HEK293 (cell line): ENCODE measurements around the gene TLX3.

Experiments
- BCL11B ChIP-seq: fragments of 450-650 bp; formaldehyde crosslinking; IDR thresholded peaks from 2 replicates; pipeline ENCODE4 v1.5.1; 2016; ENCODE audit warnings: low read depth, missing biosample characterization, missing genetic modification characterization
- GLIS2 ChIP-seq: fragments of 450-650 bp; formaldehyde crosslinking; IDR thresholded peaks from 2 replicates; pipeline ENCODE4 v1.5.1; 2016; ENCODE audit warnings: missing biosample characterization, missing genetic modification characterization
- HOXC10 ChIP-seq: sonication (generic); formaldehyde crosslinking; IDR thresholded peaks from 2 replicates; pipeline ENCODE4 v1.8.1; 2023; ENCODE audit warnings: mild to moderate bottlenecking, missing genetic modification reagents
- IKZF3 ChIP-seq: fragments of 450-650 bp; IDR thresholded peaks from 2 replicates; pipeline ENCODE4 v1.5.0; 2018; ENCODE audit warnings: missing biosample characterization, mild to moderate bottlenecking, missing genetic modification characterization, moderate library complexity
- KLF7 ChIP-seq: fragments of 450-650 bp; formaldehyde crosslinking; IDR thresholded peaks from 2 replicates; pipeline ENCODE4 v1.5.1; 2016; ENCODE audit warnings: missing biosample characterization, missing genetic modification characterization, borderline replicate concordance
- SALL2 ChIP-seq: fragments of 450-650 bp; formaldehyde crosslinking; IDR thresholded peaks from 2 replicates; pipeline ENCODE4 v1.5.0; 2017; ENCODE audit warnings: missing biosample characterization, mild to moderate bottlenecking, missing genetic modification characterization, borderline replicate concordance
- ZBTB17 ChIP-seq: fragments of 450-650 bp; formaldehyde crosslinking; IDR thresholded peaks from 2 replicates; pipeline ENCODE4 v1.5.1; 2016; ENCODE audit warnings: missing biosample characterization, missing genetic modification characterization
- ZBTB7A ChIP-seq: fragments of 450-650 bp; formaldehyde crosslinking; IDR thresholded peaks from 2 replicates; pipeline ENCODE4 v1.5.1; 2016; ENCODE audit warnings: low read depth, missing biosample characterization, missing genetic modification characterization
- ZEB2 ChIP-seq: fragments of 450-650 bp; formaldehyde crosslinking; IDR thresholded peaks from 2 replicates; pipeline ENCODE4 v1.5.1; 2016; ENCODE audit warnings: missing biosample characterization, missing genetic modification characterization
- ZNF223 ChIP-seq: fragments of 450-650 bp; formaldehyde crosslinking; IDR thresholded peaks from 2 replicates; pipeline ENCODE4 v1.5.1; 2016; ENCODE audit warnings: missing biosample characterization, missing genetic modification characterization
- ZNF341 ChIP-seq: fragments of 450-650 bp; formaldehyde crosslinking; IDR thresholded peaks from 2 replicates; pipeline ENCODE4; 2016; ENCODE audit warnings: low read depth, missing biosample characterization, missing genetic modification characterization
- ZNF501 ChIP-seq: fragments of 450-650 bp; formaldehyde crosslinking; IDR thresholded peaks from 2 replicates; pipeline ENCODE4 v1.5.1; 2016; ENCODE audit warnings: missing biosample characterization, missing genetic modification characterization
- ZNF514 ChIP-seq: fragments of 450-650 bp; formaldehyde crosslinking; IDR thresholded peaks from 2 replicates; pipeline ENCODE4 v1.5.1; 2016; ENCODE audit warnings: missing biosample characterization, missing genetic modification characterization
- ZNF555 ChIP-seq: fragments of 450-650 bp; formaldehyde crosslinking; conservative IDR thresholded peaks from 2 replicates; pipeline ENCODE4 v1.5.1; 2017; ENCODE audit warnings: missing biosample characterization, mild to moderate bottlenecking, missing genetic modification characterization, inconsistent platforms
- ZNF596 ChIP-seq: fragments of 450-650 bp; IDR thresholded peaks from 2 replicates; pipeline ENCODE4 v1.5.0; 2018; ENCODE audit warnings: missing biosample characterization, mild to moderate bottlenecking, missing genetic modification characterization, moderate library complexity
- ZNF610 ChIP-seq: fragments of 450-650 bp; formaldehyde crosslinking; IDR thresholded peaks from 2 replicates; pipeline ENCODE4 v1.5.1; 2016; ENCODE audit warnings: missing biosample characterization, missing genetic modification characterization, borderline replicate concordance
- ZNF621 ChIP-seq: fragments of 450-650 bp; formaldehyde crosslinking; IDR thresholded peaks from 2 replicates; pipeline ENCODE4 v1.5.1; 2017; ENCODE audit warnings: missing biosample characterization, missing genetic modification characterization
- ZNF623 ChIP-seq: fragments of 450-650 bp; formaldehyde crosslinking; IDR thresholded peaks from 2 replicates; pipeline ENCODE4 v1.5.1; 2016; ENCODE audit warnings: missing biosample characterization, missing genetic modification characterization
- ZNF664 ChIP-seq: fragments of 450-650 bp; formaldehyde crosslinking; IDR thresholded peaks from 2 replicates; pipeline ENCODE4 v1.5.1; 2016; ENCODE audit warnings: missing biosample characterization, missing genetic modification characterization
- ZNF701 ChIP-seq: fragments of 450-650 bp; formaldehyde crosslinking; IDR thresholded peaks from 2 replicates; pipeline ENCODE4 v1.5.1; 2016; ENCODE audit warnings: missing biosample characterization, missing genetic modification characterization
- ZSCAN30 ChIP-seq: fragments of 450-650 bp; IDR thresholded peaks from 2 replicates; pipeline ENCODE4 v1.5.1; 2018; ENCODE audit warnings: missing biosample characterization, mild to moderate bottlenecking, missing genetic modification characterization, moderate library complexity
- TF ChIP-seq, protein P1 (sequence below): sonication (generic); formaldehyde crosslinking; IDR thresholded peaks from 2 replicates; pipeline ENCODE4 v1.8.1; 2022; ENCODE audit warnings: mild to moderate bottlenecking, moderate library complexity, missing genetic modification reagents
- TF ChIP-seq, protein P2 (sequence below): fragments of 450-650 bp; formaldehyde crosslinking; optimal IDR thresholded peaks from 2 replicates; pipeline ENCODE3; 2016; ENCODE audit warnings: missing biosample characterization, mild to moderate bottlenecking, missing genetic modification characterization
- TF ChIP-seq, protein P3 (sequence below): fragments of 450-650 bp; formaldehyde crosslinking; IDR thresholded peaks from 2 replicates; pipeline ENCODE4 v1.5.1; 2017; ENCODE audit warnings: missing biosample characterization, missing genetic modification characterization
- TF ChIP-seq, protein P4 (sequence below): fragments of 450-650 bp; formaldehyde crosslinking; IDR thresholded peaks from 2 replicates; pipeline ENCODE4 v1.5.1; 2016; ENCODE audit warnings: missing biosample characterization, missing genetic modification characterization, low read depth
- TF ChIP-seq, protein P5 (sequence below): fragments of 450-650 bp; formaldehyde crosslinking; IDR thresholded peaks from 2 replicates; pipeline ENCODE4 v1.5.1; 2016; ENCODE audit warnings: missing biosample characterization, missing genetic modification characterization
- TF ChIP-seq, protein P6 (sequence below): fragments of 450-650 bp; formaldehyde crosslinking; IDR thresholded peaks from 2 replicates; pipeline ENCODE4 v1.5.1; 2016; ENCODE audit warnings: missing biosample characterization, missing genetic modification characterization
- TF ChIP-seq, protein P7 (sequence below): fragments of 450-650 bp; formaldehyde crosslinking; IDR thresholded peaks from 2 replicates; pipeline ENCODE4 v1.5.1; 2017; ENCODE audit warnings: missing biosample characterization, missing genetic modification characterization

The TLX3 gene

DNA sequence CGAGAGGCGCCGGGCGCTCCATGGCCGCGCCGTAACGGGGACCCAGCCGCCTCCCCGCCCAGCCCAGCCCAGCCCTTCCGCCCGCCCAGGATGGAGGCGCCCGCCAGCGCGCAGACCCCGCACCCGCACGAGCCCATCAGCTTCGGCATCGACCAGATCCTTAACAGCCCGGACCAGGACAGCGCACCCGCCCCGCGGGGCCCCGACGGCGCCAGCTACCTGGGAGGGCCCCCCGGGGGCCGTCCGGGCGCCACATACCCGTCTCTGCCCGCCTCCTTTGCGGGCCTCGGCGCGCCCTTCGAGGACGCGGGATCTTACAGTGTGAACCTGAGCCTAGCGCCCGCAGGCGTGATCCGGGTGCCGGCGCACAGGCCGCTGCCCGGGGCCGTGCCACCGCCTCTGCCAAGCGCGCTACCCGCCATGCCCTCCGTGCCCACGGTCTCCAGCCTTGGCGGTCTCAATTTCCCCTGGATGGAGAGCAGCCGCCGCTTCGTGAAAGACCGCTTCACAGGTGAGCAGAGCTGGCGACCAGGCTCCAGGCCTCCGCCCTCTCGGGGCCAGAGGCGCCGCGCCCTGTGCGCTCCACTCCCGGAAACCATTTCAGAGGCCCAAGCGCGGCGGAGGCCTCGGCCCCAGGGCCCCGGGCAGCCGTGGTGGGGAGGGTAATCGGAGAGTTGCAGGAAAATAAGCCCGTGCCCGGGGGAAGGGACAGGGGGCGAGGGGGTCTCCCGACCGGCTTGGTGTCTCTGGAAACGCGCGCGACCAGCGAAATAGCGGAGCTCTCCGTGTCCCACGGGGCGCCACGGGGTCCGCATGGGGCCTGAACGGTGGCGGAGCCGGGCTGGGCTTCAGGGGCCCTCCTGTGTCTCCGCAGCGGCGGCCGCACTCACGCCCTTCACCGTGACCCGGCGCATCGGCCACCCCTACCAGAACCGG lies 496 bp downstream of the TLX3 start (continued):
- TF ChIP-seq, protein P1, sequence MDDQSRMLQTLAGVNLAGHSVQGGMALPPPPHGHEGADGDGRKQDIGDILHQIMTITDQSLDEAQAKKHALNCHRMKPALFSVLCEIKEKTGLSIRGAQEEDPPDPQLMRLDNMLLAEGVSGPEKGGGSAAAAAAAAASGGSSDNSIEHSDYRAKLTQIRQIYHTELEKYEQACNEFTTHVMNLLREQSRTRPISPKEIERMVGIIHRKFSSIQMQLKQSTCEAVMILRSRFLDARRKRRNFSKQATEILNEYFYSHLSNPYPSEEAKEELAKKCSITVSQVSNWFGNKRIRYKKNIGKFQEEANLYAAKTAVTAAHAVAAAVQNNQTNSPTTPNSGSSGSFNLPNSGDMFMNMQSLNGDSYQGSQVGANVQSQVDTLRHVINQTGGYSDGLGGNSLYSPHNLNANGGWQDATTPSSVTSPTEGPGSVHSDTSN (CRISPR knock-in tag): no peak
- TF ChIP-seq ZSCAN30 (tag by site-specific recombination): peak; percentile 22; the same call in 1 of the 2 replicates
- TF ChIP-seq ZNF701: no peak
- TF ChIP-seq, protein P2, sequence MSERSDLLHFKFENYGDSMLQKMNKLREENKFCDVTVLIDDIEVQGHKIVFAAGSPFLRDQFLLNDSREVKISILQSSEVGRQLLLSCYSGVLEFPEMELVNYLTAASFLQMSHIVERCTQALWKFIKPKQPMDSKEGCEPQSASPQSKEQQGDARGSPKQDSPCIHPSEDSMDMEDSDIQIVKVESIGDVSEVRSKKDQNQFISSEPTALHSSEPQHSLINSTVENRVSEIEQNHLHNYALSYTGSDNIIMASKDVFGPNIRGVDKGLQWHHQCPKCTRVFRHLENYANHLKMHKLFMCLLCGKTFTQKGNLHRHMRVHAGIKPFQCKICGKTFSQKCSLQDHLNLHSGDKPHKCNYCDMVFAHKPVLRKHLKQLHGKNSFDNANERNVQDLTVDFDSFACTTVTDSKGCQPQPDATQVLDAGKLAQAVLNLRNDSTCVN (tag by site-specific recombination): peak; percentile 95
- no peak; the same call in 1 of the 2 replicates for TF ChIP-seq ZNF501 (tag by site-specific recombination)
- no peak for TF ChIP-seq ZNF664 (tag by site-specific recombination)
- no peak for TF ChIP-seq ZNF596 (tag by site-specific recombination)
- peak; percentile 85 for TF ChIP-seq GLIS2 (tag by site-specific recombination)
- TF ChIP-seq, protein P3, sequence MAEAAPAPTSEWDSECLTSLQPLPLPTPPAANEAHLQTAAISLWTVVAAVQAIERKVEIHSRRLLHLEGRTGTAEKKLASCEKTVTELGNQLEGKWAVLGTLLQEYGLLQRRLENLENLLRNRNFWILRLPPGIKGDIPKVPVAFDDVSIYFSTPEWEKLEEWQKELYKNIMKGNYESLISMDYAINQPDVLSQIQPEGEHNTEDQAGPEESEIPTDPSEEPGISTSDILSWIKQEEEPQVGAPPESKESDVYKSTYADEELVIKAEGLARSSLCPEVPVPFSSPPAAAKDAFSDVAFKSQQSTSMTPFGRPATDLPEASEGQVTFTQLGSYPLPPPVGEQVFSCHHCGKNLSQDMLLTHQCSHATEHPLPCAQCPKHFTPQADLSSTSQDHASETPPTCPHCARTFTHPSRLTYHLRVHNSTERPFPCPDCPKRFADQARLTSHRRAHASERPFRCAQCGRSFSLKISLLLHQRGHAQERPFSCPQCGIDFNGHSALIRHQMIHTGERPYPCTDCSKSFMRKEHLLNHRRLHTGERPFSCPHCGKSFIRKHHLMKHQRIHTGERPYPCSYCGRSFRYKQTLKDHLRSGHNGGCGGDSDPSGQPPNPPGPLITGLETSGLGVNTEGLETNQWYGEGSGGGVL (tag by site-specific recombination): peak; percentile 63
- TF ChIP-seq, protein P4, sequence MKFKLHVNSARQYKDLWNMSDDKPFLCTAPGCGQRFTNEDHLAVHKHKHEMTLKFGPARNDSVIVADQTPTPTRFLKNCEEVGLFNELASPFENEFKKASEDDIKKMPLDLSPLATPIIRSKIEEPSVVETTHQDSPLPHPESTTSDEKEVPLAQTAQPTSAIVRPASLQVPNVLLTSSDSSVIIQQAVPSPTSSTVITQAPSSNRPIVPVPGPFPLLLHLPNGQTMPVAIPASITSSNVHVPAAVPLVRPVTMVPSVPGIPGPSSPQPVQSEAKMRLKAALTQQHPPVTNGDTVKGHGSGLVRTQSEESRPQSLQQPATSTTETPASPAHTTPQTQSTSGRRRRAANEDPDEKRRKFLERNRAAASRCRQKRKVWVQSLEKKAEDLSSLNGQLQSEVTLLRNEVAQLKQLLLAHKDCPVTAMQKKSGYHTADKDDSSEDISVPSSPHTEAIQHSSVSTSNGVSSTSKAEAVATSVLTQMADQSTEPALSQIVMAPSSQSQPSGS: no peak
- TF ChIP-seq BCL11B (tag by site-specific recombination): no peak
- peak; percentile 26; the same call in 1 of the 2 replicates for TF ChIP-seq ZNF341 (tag by site-specific recombination)
- no peak for TF ChIP-seq ZNF621 (tag by site-specific recombination)
- TF ChIP-seq ZNF610 (tag by site-specific recombination): no peak
- TF ChIP-seq HOXC10 (CRISPR knock-in tag): no peak
- no peak; the same call in 1 of the 2 replicates for TF ChIP-seq ZEB2 (tag by site-specific recombination)
- TF ChIP-seq, protein P5, sequence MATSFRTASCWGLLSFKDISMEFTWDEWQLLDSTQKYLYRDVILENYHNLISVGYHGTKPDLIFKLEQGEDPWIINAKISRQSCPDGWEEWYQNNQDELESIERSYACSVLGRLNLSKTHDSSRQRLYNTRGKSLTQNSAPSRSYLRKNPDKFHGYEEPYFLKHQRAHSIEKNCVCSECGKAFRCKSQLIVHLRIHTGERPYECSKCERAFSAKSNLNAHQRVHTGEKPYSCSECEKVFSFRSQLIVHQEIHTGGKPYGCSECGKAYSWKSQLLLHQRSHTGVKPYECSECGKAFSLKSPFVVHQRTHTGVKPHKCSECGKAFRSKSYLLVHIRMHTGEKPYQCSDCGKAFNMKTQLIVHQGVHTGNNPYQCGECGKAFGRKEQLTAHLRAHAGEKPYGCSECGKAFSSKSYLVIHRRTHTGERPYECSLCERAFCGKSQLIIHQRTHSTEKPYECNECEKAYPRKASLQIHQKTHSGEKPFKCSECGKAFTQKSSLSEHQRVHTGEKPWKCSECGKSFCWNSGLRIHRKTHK: no peak
- TF ChIP-seq, protein P6, sequence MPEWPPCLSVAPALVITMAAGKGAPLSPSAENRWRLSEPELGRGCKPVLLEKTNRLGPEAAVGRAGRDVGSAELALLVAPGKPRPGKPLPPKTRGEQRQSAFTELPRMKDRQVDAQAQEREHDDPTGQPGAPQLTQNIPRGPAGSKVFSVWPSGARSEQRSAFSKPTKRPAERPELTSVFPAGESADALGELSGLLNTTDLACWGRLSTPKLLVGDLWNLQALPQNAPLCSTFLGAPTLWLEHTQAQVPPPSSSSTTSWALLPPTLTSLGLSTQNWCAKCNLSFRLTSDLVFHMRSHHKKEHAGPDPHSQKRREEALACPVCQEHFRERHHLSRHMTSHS (tag by site-specific recombination): no peak
- TF ChIP-seq ZBTB7A (tag by site-specific recombination): no peak
- TF ChIP-seq SALL2 (tag by site-specific recombination): no peak
- no peak for TF ChIP-seq ZNF555 (tag by site-specific recombination)
- 0 out of 2 replicates have a peak, but pooled peaks have one; percentile 10 for TF ChIP-seq ZNF223
- no peak for TF ChIP-seq IKZF3
- no peak for TF ChIP-seq ZNF623
- no peak for TF ChIP-seq ZNF514 (tag by site-specific recombination)
- TF ChIP-seq, protein P7, sequence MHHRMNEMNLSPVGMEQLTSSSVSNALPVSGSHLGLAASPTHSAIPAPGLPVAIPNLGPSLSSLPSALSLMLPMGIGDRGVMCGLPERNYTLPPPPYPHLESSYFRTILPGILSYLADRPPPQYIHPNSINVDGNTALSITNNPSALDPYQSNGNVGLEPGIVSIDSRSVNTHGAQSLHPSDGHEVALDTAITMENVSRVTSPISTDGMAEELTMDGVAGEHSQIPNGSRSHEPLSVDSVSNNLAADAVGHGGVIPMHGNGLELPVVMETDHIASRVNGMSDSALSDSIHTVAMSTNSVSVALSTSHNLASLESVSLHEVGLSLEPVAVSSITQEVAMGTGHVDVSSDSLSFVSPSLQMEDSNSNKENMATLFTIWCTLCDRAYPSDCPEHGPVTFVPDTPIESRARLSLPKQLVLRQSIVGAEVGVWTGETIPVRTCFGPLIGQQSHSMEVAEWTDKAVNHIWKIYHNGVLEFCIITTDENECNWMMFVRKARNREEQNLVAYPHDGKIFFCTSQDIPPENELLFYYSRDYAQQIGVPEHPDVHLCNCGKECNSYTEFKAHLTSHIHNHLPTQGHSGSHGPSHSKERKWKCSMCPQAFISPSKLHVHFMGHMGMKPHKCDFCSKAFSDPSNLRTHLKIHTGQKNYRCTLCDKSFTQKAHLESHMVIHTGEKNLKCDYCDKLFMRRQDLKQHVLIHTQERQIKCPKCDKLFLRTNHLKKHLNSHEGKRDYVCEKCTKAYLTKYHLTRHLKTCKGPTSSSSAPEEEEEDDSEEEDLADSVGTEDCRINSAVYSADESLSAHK (tag by site-specific recombination): peak; percentile 82
- peak; percentile 16; the same call in 1 of the 2 replicates for TF ChIP-seq KLF7 (tag by site-specific recombination)
- TF ChIP-seq ZBTB17 (tag by site-specific recombination): no peak
